SK-N-SH (cell line): ENCODE results near the gene AOAH. TPM values are rescaled to one million over a fixed set of nuclear protein-coding genes. Genes with fewer than 3 reads are reported as not detected.

Experiments used
- CTCF ChIA-PET: fragments of 300-600, 350-600 bp; formaldehyde crosslinking; extraction: SDS; loops from one replicate; lab custom pipeline; 2021; lab: Yijun Ruan, JAX
- POLR2A ChIA-PET: fragments of 350-600 bp; sonication (Branson Sonifier 250); formaldehyde crosslinking; extraction: SDS; loops from one replicate; lab custom pipeline; 2020; ENCODE audit warnings: antibody characterized with exemption, inconsistent platforms; lab: Yijun Ruan, JAX
- DNase-seq: peaks from one replicate; pipeline ENCODE4 v3.0.0; 2012
- H2AFZ ChIP-seq: fragments of 200-600 bp; sonication (generic); 2 replicates; pipeline ENCODE4 v1.8.1; 2016; ENCODE audit warnings: antibody characterized with exemption, mild to moderate bottlenecking, low read depth
- H3F3A ChIP-seq: fragments of 200-600 bp; sonication (generic); replicated peaks from 2 replicates; pipeline ENCODE3; 2016; ENCODE audit warnings: antibody characterized with exemption, mild to moderate bottlenecking; ENCODE audit not compliant: insufficient read depth
- H3K27ac ChIP-seq, 2 experiments: fragments of 200-500 bp in 1 of 2; fragments of 200-600 bp in 1 of 2; sonication (Bioruptor generic) in 1 of 2; sonication (generic), shearing (Covaris generic) in 1 of 2; 2 replicates each; pipeline versions ENCODE4 v1.5.1 to v1.6.1; 2014 to 2016; ENCODE audit warnings: low read depth in 2 of 2, inconsistent platforms in 1 of 2, low read length in 1 of 2, mild to moderate bottlenecking in 1 of 2, mixed read lengths in 1 of 2
- H3K27me3 ChIP-seq: fragments of 200-600 bp; sonication (generic), shearing (Covaris generic); 2 replicates; pipeline ENCODE4 v1.6.1; 2016; ENCODE audit warnings: mixed run types; ENCODE audit not compliant: insufficient read depth
- H3K36me3 ChIP-seq, 2 experiments: fragments of 200-500 bp in 1 of 2; fragments of 200-600 bp in 1 of 2; sonication (Bioruptor generic) in 1 of 2; sonication (generic) in 1 of 2; replicated peaks in 1 of 2; 2 replicates each; pipeline versions ENCODE3 to v1.5.1; 2014 to 2016; ENCODE audit warnings: low read length in 1 of 2, mild to moderate bottlenecking in 1 of 2; ENCODE audit not compliant: insufficient read depth in 2 of 2, control insufficient read depth in 1 of 2
- H3K4me1 ChIP-seq, 2 experiments: fragments of 200-500 bp in 1 of 2; fragments of 200-600 bp in 1 of 2; sonication (Bioruptor generic) in 1 of 2; sonication (generic), shearing (Covaris generic) in 1 of 2; 2 replicates each; pipeline versions ENCODE4 v1.5.1 to v1.6.1; 2014 to 2016; ENCODE audit warnings: low read depth in 1 of 2, low read length in 1 of 2, mixed run types in 1 of 2; ENCODE audit not compliant: insufficient read depth in 2 of 2, control insufficient read depth in 1 of 2
- H3K4me2 ChIP-seq: fragments of 200-600 bp; sonication (generic), shearing (Covaris generic); 2 replicates; pipeline ENCODE4 v1.6.1; 2017; ENCODE audit warnings: mixed run types
- H3K4me3 ChIP-seq, 2 experiments: fragments of 200-500 bp in 1 of 2; fragments of 200-600 bp in 1 of 2; sonication (Bioruptor generic) in 1 of 2; sonication (generic), shearing (Covaris generic) in 1 of 2; 2 replicates each; pipeline versions ENCODE4 v1.5.1 to v1.8.1; 2014 to 2016; ENCODE audit warnings: low read depth in 2 of 2, inconsistent platforms in 1 of 2, low read length in 1 of 2, mild to moderate bottlenecking in 1 of 2, mixed read lengths in 1 of 2, moderate library complexity in 1 of 2
- H3K79me2 ChIP-seq: fragments of 200-600 bp; sonication (generic); 2 replicates; pipeline ENCODE4 v1.8.1; 2017; ENCODE audit warnings: mild to moderate bottlenecking; ENCODE audit not compliant: insufficient read depth
- H3K9ac ChIP-seq: fragments of 200-600 bp; sonication (generic); 2 replicates; pipeline ENCODE4 v1.6.1; 2017; ENCODE audit warnings: mixed run types
- H3K9me2 ChIP-seq: fragments of 200-600 bp; sonication (generic); 2 replicates; pipeline ENCODE4 v1.6.1; 2017; ENCODE audit warnings: mixed run types
- H3K9me3 ChIP-seq: fragments of 200-600 bp; sonication (generic); 2 replicates; pipeline ENCODE4 v1.6.1; 2017; ENCODE audit warnings: mixed run types, mild to moderate bottlenecking, moderate library complexity
- H4K20me1 ChIP-seq: fragments of 200-600 bp; sonication (generic); 2 replicates; pipeline ENCODE4 v1.6.1; 2017; ENCODE audit warnings: mild to moderate bottlenecking, mixed run types; ENCODE audit not compliant: insufficient read depth
- CHD2 ChIP-seq: fragments of 150-350 bp; IDR thresholded peaks from 2 replicates; pipeline ENCODE4 v1.6.1; 2018; ENCODE audit warnings: low read length; ENCODE audit not compliant: partially characterized antibody
- FOSL2 ChIP-seq: IDR thresholded peaks from 2 replicates; pipeline ENCODE4 v1.4.0; 2012; ENCODE audit warnings: low read depth, mild to moderate bottlenecking, moderate library complexity, borderline replicate concordance
- GABPA ChIP-seq: IDR thresholded peaks from 2 replicates; pipeline ENCODE4 v1.4.0; 2012; ENCODE audit warnings: low read depth, mild to moderate bottlenecking
- GATA2 ChIP-seq: sonication (generic); formaldehyde crosslinking; IDR thresholded peaks from 2 replicates; pipeline ENCODE4 v1.5.0; 2020; ENCODE audit warnings: mild to moderate bottlenecking, missing genetic modification reagents
- JUND ChIP-seq: IDR thresholded peaks from 2 replicates; pipeline ENCODE4 v1.4.0; 2012
- MEF2A ChIP-seq: IDR thresholded peaks from 2 replicates; pipeline ENCODE4 v1.4.0; 2012; ENCODE audit warnings: low read depth, borderline replicate concordance
- NFIC ChIP-seq: IDR thresholded peaks from 2 replicates; pipeline ENCODE4 v1.4.0; 2012; ENCODE audit warnings: borderline replicate concordance
- NRF1 ChIP-seq: IDR thresholded peaks from 2 replicates; pipeline ENCODE4 v1.6.1; 2012; ENCODE audit warnings: low read depth, mild to moderate bottlenecking, low read length
- RCOR1 ChIP-seq: fragments of 150-350 bp; IDR thresholded peaks from 2 replicates; pipeline ENCODE4 v1.6.1; 2017; ENCODE audit warnings: antibody characterized with exemption, low read length
- TAF1 ChIP-seq: IDR thresholded peaks from 2 replicates; pipeline ENCODE4 v1.6.1; 2012; ENCODE audit warnings: low read depth, mild to moderate bottlenecking, low read length, moderate library complexity, borderline replicate concordance
- TCF12 ChIP-seq: IDR thresholded peaks from 2 replicates; pipeline ENCODE4 v1.4.0; 2012
- TEAD4 ChIP-seq: IDR thresholded peaks from 2 replicates; pipeline ENCODE4 v1.4.0; 2012; ENCODE audit warnings: mild to moderate bottlenecking, borderline replicate concordance; ENCODE audit not compliant: insufficient read depth
- USF1 ChIP-seq: IDR thresholded peaks from 2 replicates; pipeline ENCODE4 v1.4.0; 2012; ENCODE audit warnings: low read depth, borderline replicate concordance
- YY1 ChIP-seq: IDR thresholded peaks from 2 replicates; pipeline ENCODE4 v1.4.0; 2012; ENCODE audit warnings: low read depth, mild to moderate bottlenecking
- WGBS: methylation state at CpG from one replicate; pipeline ENCODE4 v1.1.6; 2017; ENCODE audit warnings: low lambda C conversion rate; 5-methylcytosine and 5-hydroxymethylcytosine counted together
- polyA plus RNA-seq, 3 experiments: library from polyadenylated mRNA; depleted of rRNA; stranded (reverse); fragments of >200 nt; gene quantifications; 2 replicates each; pipeline ENCODE4 v1.2.3, GENCODE V29; 2012
- TF ChIP-seq, protein P1 (sequence below): IDR thresholded peaks from 2 replicates; pipeline ENCODE4; 2012
- TF ChIP-seq, protein P2 (sequence below): fragments of 150-350 bp; IDR thresholded peaks from 2 replicates; pipeline ENCODE4 v1.6.1; 2016; ENCODE audit warnings: mild to moderate bottlenecking, low read depth, low read length

The AOAH gene
- polyA plus RNA-seq, 1 of the 3 experiments (the other 2 are of a cell fraction), result not detected

DNA sequence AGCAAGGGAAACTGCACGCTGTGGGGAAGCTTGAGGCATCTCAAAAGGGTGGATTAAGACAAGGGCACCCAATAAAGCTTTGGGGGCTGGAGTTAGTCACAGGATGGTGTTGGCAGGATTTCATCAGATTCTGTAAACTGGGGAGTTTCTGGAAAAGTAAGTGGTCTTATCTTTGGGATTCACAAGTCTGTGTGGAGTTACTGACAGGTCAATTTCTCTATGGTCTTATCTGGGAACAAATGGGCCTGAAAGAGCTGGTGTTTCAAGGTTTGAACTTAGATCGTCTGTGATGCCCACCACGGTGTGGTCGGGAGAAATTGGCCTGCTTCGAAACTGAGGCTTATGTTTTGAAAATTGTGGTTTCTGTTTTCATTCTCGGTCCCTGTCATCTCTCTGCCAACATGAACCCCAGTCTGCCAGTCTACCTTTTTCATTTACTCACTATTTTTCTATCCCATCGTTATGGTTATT, 23.8 kb upstream of the AOAH start:
- Histone ChIP-seq H2AFZ (no peak overlapping the region), H3K27ac (no peak overlapping the region), H4K20me1 (no peaks in the 10 kb centered on the region), H3K9me2 (no peaks in the 10 kb centered on the region), H3K4me2 (0 out of 2 replicates have a peak overlapping the region, but pooled peaks have one; percentile 23), H3K79me2 (no peaks in the 10 kb centered on the region), H3K4me3 (no peak overlapping the region), H3K27me3 (no peaks in the 10 kb centered on the region), H3K9me3 (no peaks in the 10 kb centered on the region), H3K36me3 (no peaks in the 10 kb centered on the region), H3K4me1 (no peaks in the 10 kb centered on the region), H3F3A (no peaks in the 10 kb centered on the region), H3K9ac (no peak overlapping the region)
- TF ChIP-seq, protein P1, sequence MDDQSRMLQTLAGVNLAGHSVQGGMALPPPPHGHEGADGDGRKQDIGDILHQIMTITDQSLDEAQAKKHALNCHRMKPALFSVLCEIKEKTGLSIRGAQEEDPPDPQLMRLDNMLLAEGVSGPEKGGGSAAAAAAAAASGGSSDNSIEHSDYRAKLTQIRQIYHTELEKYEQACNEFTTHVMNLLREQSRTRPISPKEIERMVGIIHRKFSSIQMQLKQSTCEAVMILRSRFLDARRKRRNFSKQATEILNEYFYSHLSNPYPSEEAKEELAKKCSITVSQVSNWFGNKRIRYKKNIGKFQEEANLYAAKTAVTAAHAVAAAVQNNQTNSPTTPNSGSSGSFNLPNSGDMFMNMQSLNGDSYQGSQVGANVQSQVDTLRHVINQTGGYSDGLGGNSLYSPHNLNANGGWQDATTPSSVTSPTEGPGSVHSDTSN, result no peak
- TF ChIP-seq USF1 (no peak), TEAD4 (no peak), TAF1 (no peak), JUND (no peak), YY1 (no peak), GATA2 (CRISPR knock-in tag) (no peak), CHD2 (no peak)
- 45% methylated on average over 7 of the region's 7 CpGs for WGBS
- CTCF ChIA-PET, result interaction anchor here (1.1 to 1.4 kb wide), 6 partner anchors 8 to 275 kb away, joined by 3 to 9 read pairs (median 4); no protein-coding TSS in a partner anchor
- no peak for DNase-seq
- POLR2A ChIA-PET, result no interaction called here

GRCh38 chr7:36747280-36748016, 23.2 kb upstream of the AOAH start:
- no peaks in the 10 kb centered on the region for H4K20me1 ChIP-seq
- ChIA-PET POLR2A (no interaction called here), CTCF (interaction anchor here (0.6 to 1.4 kb wide), 9 partner anchors 9 to 435 kb away, joined by 3 to 9 read pairs (median 4); no protein-coding TSS in a partner anchor)
- no peaks in the 10 kb centered on the region for H3K36me3 ChIP-seq
- H3K27ac ChIP-seq, result no peak overlapping the region
- no peaks in the 10 kb centered on the region for H3K79me2 ChIP-seq
- 39% methylated on average over 4 of the region's 4 CpGs for WGBS
- H3K9me2 ChIP-seq, result no peaks in the 10 kb centered on the region
- H3K4me2 ChIP-seq, result peak overlapping the region; percentile 23; the same call in 1 of the 2 replicates
- H2AFZ ChIP-seq, result no peak overlapping the region
- H3K4me1 ChIP-seq, result no peaks in the 10 kb centered on the region
- no peaks in the 10 kb centered on the region for H3F3A ChIP-seq
- TF ChIP-seq GATA2 (CRISPR knock-in tag) (no peak), MEF2A (no peak), RCOR1 (no peak), NFIC (no peak), TAF1 (no peak), TCF12 (no peak), NRF1 (no peak), GABPA (no peak), FOSL2 (no peak), YY1 (no peak), CHD2 (no peak)
- TF ChIP-seq, protein P1, result no peak
- TF ChIP-seq, protein P2, sequence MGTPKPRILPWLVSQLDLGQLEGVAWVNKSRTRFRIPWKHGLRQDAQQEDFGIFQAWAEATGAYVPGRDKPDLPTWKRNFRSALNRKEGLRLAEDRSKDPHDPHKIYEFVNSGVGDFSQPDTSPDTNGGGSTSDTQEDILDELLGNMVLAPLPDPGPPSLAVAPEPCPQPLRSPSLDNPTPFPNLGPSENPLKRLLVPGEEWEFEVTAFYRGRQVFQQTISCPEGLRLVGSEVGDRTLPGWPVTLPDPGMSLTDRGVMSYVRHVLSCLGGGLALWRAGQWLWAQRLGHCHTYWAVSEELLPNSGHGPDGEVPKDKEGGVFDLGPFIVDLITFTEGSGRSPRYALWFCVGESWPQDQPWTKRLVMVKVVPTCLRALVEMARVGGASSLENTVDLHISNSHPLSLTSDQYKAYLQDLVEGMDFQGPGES, result no peak
- TF ChIP-seq, all 33 proteins: peak for 0
- no peak overlapping the region; a peak in 1 of 4 replicates for H3K4me3 ChIP-seq
- no peaks in the 10 kb centered on the region for H3K27me3 ChIP-seq
- no peaks in the 10 kb centered on the region for H3K9me3 ChIP-seq
- no peak overlapping the region for H3K9ac ChIP-seq
- no peak for DNase-seq
